C4-2B (cell line): ENCODE measurements around the gene ANO2.

Experiments used
- H3K27ac ChIP-seq: fragments of 450-650 bp; 2 replicates; pipeline ENCODE4 v1.5.1; 2017
- ZFX ChIP-seq: fragments of 450-650 bp; IDR thresholded peaks from 2 replicates; pipeline ENCODE4 v1.6.1; 2017
- TF ChIP-seq, protein P1 (sequence below): fragments of 450-650 bp; conservative IDR thresholded peaks from 2 replicates; pipeline ENCODE4 v1.5.1; 2017; ENCODE audit warnings: mild to moderate bottlenecking

Gene ANO2

DNA sequence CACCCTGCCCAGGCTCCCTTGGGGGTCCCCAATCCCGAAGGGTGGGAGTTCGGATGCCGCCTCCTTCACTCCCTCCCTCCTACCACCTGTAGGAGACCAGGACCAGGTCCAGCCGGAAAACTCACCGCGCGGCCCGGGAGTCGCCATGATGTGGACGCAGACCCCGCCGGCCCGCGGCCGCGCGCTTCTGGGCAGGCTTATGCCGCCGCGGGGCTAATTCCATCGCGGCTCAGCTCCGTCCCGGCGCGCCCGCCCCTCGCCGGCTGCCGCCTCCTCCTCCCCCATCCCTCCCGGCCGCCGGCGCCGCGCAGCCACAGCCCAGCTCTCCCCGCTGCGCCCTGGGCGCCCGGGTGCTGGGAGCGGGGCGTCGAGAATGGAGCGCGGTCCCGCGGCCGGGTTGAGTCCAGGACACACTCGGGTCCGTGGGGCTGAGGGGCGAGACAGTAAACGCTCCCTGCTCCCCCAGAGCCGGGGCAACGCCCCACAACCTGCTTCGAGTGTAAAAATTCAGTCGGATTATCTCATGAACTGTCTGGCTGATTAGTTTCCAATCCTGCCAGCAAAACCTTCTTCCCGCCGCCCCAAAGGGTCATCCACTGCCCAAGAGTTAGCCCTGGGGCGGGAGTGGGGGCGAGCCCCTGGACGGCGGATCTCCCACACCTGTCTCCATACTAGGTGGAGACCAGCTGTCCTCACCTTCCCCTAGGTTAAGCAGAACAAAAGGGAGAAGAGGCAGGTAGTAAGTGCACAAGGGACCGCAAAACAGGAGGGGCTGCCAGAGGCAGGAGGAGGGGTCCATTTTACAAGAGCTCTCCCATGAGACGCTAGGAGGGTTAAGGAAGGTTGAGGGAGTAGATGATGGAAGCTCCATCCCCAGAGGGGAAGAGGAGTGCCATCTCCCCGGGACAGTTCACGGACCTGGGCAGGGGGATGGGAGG, at the start of gene ANO2:
Gene ANO2 (minus strand): TSS at position 189 of the 938 bp plus-strand sequence. CDS start 42 bp downstream, at position 147.
- TF ChIP-seq, protein P1, sequence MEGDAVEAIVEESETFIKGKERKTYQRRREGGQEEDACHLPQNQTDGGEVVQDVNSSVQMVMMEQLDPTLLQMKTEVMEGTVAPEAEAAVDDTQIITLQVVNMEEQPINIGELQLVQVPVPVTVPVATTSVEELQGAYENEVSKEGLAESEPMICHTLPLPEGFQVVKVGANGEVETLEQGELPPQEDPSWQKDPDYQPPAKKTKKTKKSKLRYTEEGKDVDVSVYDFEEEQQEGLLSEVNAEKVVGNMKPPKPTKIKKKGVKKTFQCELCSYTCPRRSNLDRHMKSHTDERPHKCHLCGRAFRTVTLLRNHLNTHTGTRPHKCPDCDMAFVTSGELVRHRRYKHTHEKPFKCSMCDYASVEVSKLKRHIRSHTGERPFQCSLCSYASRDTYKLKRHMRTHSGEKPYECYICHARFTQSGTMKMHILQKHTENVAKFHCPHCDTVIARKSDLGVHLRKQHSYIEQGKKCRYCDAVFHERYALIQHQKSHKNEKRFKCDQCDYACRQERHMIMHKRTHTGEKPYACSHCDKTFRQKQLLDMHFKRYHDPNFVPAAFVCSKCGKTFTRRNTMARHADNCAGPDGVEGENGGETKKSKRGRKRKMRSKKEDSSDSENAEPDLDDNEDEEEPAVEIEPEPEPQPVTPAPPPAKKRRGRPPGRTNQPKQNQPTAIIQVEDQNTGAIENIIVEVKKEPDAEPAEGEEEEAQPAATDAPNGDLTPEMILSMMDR: no peak
- no peak for TF ChIP-seq ZFX
- peak within 1 kb of the TSS; percentile 6; the same call in 1 of the 2 replicates for H3K27ac ChIP-seq

DNA sequence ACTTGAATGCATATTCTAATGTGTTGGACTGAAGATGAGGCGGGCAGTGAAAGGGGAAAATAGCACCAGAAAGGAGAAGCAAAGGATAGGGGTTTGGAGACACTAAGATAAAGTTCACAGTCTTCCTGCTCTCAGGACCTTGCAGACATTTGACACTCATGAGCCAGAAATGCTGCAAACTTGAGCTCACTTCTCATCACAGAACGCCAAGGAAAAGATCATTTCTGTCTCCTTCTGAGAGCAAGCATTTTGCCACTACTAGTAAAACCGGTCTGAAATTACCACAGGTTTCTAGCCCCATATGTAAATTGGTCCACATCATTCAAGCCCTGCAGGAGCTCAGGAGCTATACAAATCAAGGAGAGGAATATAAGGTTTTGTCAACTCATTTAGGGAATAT, 44.6 kb upstream of the ANO2 start:
- H3K27ac ChIP-seq: no peak overlapping the region
- TF ChIP-seq, protein P1: no peak
- TF ChIP-seq ZFX: no peak

DNA sequence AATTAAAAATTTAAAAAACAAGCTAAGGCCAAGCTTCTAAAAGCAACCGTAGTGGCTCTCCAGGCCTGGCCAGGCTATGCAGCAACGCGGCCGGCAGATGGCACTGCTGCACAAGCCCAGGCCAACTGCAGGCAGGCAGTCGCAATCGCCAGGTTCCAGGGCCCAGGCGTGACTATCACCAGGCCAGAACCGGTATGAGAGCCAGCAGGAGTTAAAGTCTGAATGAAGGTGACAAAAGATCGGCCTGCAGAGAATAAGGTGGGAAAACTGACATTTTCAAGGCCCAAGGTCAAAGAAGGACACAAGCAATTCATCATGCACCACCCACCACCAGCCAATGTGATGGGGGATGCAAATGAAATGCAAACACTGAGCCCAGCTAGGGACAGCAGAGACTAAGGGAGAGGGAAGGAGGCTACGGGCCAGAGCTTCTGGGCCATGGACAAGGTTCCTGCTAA, 43.6 kb upstream of the ANO2 start:
- no peak for TF ChIP-seq ZFX
- TF ChIP-seq, protein P1: peak; percentile 99
- H3K27ac ChIP-seq: no peak overlapping the region; the same call in 1 of the 2 replicates

DNA sequence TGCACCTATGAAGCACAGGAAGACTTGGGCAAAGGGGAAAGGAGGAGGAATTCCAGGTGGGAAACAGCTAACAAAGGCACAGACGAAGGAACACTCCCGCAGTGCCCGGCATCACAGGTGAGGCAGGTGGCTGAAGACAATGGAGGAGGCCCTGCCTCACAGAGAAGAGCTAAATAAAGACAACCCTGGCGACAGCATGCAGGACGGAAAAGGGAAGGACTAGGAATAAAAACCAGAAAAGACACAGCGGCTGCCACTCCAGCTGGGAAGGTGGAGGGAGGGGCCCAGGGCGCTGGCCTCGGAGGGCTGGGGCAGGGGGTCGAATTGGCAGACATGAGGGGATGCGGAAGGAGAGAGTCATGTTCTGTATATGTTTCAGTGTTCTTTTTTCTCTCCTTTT, 43.0 kb upstream of the ANO2 start:
- H3K27ac ChIP-seq: no peak overlapping the region
- TF ChIP-seq, protein P1: no peak
- no peak for TF ChIP-seq ZFX

DNA sequence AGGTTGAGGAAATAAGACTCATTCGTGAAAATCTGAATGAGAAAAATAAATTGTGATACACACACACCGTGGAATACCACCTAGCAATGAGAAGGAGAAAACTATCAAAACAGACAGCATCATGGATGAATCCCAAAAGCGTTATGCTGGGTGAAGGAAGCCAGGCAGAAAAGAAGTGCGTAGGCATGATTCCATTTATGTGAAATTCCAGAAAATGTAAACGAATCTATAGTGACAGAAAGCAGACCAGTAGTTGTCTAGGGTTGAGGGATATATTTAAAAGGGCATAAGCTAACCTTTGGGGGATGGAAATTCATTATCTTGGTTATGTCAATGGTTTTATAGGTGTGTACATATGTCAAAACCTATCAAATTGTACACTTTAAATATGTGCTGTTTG, 42.5 kb upstream of the ANO2 start:
- TF ChIP-seq, protein P1: no peak
- TF ChIP-seq ZFX: no peak
- H3K27ac ChIP-seq: no peak overlapping the region

DNA sequence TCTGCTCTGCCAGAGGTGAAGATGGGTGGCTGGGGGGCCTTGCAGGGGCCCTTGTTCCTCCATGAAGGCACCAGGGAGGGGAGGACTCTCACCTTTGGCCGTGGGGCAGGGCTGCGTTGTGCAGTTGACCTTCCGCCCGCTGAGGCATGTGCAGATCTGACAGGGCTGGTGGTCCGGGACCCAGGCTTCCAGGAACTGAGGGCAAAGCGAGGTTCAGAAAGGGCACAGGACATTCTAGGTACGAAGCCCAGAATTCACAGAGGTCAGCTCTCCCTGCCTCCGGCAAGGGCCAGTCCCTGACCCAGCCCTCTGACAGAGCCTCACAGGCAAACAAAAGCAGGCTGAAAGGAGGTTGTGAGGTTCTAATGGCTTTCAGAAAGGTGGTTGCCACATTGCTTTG, 40.4 kb upstream of the ANO2 start:
- TF ChIP-seq ZFX: no peak
- TF ChIP-seq, protein P1: no peak
- H3K27ac ChIP-seq: no peak overlapping the region

DNA sequence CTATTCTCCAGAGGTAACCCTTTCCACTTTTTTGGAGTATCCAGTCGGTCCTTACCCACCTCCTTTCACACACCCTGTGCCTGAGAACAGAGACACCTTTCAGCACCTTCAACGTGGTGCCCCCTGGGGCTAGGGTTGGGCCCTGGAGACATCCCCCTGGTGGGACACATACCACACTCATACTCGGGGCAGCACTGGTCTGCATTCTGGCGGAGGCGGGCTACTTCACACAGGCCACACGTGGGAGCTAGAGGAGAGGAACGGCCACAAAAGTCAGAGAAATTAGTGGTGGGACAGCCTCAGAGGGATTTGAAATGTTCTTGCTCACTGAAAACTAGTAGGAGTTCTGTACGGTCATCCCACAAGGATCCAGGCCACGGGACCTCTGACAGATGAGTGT, 39.8 kb upstream of the ANO2 start:
- TF ChIP-seq, protein P1: no peak
- no peak for TF ChIP-seq ZFX
- no peak overlapping the region for H3K27ac ChIP-seq
